Vagina (tissue), 2 donors: ENCODE results near the gene KCP.

ENCODE experiments used
- POLR2A ChIP-seq, 2 donors: fragments of 450-650 bp; IDR thresholded peaks; one replicate each; pipeline ENCODE4 v1.6.1; 2017; ENCODE audit warnings: antibody characterized with exemption in 2 of 2, mild to moderate bottlenecking in 2 of 2, moderate library complexity in 2 of 2
- TF ChIP-seq, protein P1 (sequence below), 3 experiments: fragments of 450-650 bp in 2 of 3; fragments of 200-600 bp in 1 of 3; sonication (generic) in 1 of 3; IDR thresholded peaks; one replicate each; pipeline ENCODE4 v1.5.1; 2017 to 2019; ENCODE audit warnings: antibody characterized with exemption in 3 of 3, mild to moderate bottlenecking in 2 of 3, moderate library complexity in 2 of 3

DNA sequence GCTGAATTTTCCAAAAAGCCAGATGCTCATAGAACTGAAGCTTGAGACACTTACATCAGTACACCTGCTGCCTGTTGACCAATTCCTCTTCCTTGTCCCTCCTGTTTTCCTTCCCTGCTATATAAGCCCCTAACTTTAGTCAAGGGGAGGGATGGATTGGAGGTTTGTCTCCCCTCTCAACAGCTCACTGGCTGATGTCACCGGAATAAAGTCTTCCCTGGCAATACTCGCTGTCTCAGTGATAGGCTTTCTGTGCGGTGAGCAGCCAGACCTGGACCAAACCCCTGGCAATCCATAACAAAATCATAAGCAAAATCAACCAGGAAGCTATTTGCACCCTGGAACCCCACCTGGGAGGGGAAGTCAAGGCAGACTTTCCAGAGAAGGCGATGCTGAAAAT is 26.3 kb upstream of the KCP start:
- TF ChIP-seq, protein P1, sequence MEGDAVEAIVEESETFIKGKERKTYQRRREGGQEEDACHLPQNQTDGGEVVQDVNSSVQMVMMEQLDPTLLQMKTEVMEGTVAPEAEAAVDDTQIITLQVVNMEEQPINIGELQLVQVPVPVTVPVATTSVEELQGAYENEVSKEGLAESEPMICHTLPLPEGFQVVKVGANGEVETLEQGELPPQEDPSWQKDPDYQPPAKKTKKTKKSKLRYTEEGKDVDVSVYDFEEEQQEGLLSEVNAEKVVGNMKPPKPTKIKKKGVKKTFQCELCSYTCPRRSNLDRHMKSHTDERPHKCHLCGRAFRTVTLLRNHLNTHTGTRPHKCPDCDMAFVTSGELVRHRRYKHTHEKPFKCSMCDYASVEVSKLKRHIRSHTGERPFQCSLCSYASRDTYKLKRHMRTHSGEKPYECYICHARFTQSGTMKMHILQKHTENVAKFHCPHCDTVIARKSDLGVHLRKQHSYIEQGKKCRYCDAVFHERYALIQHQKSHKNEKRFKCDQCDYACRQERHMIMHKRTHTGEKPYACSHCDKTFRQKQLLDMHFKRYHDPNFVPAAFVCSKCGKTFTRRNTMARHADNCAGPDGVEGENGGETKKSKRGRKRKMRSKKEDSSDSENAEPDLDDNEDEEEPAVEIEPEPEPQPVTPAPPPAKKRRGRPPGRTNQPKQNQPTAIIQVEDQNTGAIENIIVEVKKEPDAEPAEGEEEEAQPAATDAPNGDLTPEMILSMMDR (IDR thresholded peaks at IDR 0.05): no peak
- TF ChIP-seq POLR2A (IDR thresholded peaks at IDR 0.05): no peak
